Measurements from ENCODE around the gene WDR26.

The WDR26 gene

GRCh38 chr1:224459966-224460365 lies 25.4 kb upstream of the WDR26 start:
- no peak overlapping the region for H3K4me3 ChIP-seq (replicated peaks; ENCODE audit: low read depth, low read length)
- TF ChIP-seq CTCF (IDR thresholded peaks at IDR 0.05; ENCODE audit: low read depth, low read length, missing control alignments), result no peak
- DNase-seq (ENCODE audit: extremely low read depth, low read depth), result no peak

- H3K4me3 ChIP-seq (replicated peaks; ENCODE audit: low read depth, low read length), result no peak overlapping the region
- no peak for DNase-seq (ENCODE audit: extremely low read depth, low read depth)
- no peak for TF ChIP-seq CTCF (IDR thresholded peaks at IDR 0.05; ENCODE audit: low read depth, low read length, missing control alignments)
These were observed 24.4 kb upstream of the WDR26 start for GRCh38 chr1:224458996-224459395.

- no peak for TF ChIP-seq CTCF (IDR thresholded peaks at IDR 0.05; ENCODE audit: low read depth, low read length, missing control alignments)
- H3K4me3 ChIP-seq (replicated peaks; ENCODE audit: low read depth, low read length), result no peak overlapping the region
- no peak for DNase-seq (ENCODE audit: extremely low read depth, low read depth)
These were observed 23.7 kb upstream of the WDR26 start for GRCh38 chr1:224458296-224458695.

GRCh38 chr1:224457782-224458144 lies 23.2 kb upstream of the WDR26 start:
- H3K4me3 ChIP-seq (replicated peaks; ENCODE audit: low read depth, low read length), result no peak overlapping the region
- TF ChIP-seq CTCF (IDR thresholded peaks at IDR 0.05; ENCODE audit: low read depth, low read length, missing control alignments), result no peak
- DNase-seq (ENCODE audit: extremely low read depth, low read depth), result no peak

- no peak for DNase-seq (ENCODE audit: extremely low read depth, low read depth)
- H3K4me3 ChIP-seq (replicated peaks; ENCODE audit: low read depth, low read length), result no peak overlapping the region
- TF ChIP-seq CTCF (IDR thresholded peaks at IDR 0.05; ENCODE audit: low read depth, low read length, missing control alignments), result no peak
These were observed 22.0 kb upstream of the WDR26 start for GRCh38 chr1:224456637-224456953.

- no peak overlapping the region for H3K4me3 ChIP-seq (replicated peaks; ENCODE audit: low read depth, low read length)
- TF ChIP-seq CTCF (IDR thresholded peaks at IDR 0.05; ENCODE audit: low read depth, low read length, missing control alignments), result no peak
- DNase-seq (ENCODE audit: extremely low read depth, low read depth), result no peak
These were observed 19.9 kb upstream of the WDR26 start for GRCh38 chr1:224454402-224455055.
